HEK293T (cell line): Measurements from ENCODE around the gene MEIOC.

ENCODE experiments used
- NFRKB ChIP-seq: fragments of 450-650 bp; IDR thresholded peaks from 2 replicates; pipeline ENCODE4 v1.6.1; 2016; ENCODE audit warnings: mild to moderate bottlenecking, moderate library complexity
- SP1 ChIP-seq: fragments of 450-650 bp; IDR thresholded peaks from 2 replicates; pipeline ENCODE4 v1.6.1; 2017

GRCh38 chr17:44722254-44722653 lies 66.0 kb downstream of the MEIOC start:
- no peak for TF ChIP-seq SP1
- TF ChIP-seq NFRKB: no peak
